ENCODE results near the gene SEMA6A. TPM values are rescaled to one million over a fixed set of nuclear protein-coding genes. Genes with fewer than 3 reads are reported as not detected.
A peak's percentile ranks its signal among the peaks of the same experiment; 100 is the strongest.

The SEMA6A gene
- total and polyA plus RNA-seq, 7 donors, result 4.9 to 55.7 (median 25.0) TPM

- TF ChIP-seq POLR2AphosphoS5 (IDR thresholded peaks at IDR 0.05), result no peak
- no peak for TF ChIP-seq EP300 (IDR thresholded peaks at IDR 0.05)
- no peak for TF ChIP-seq CTCF (IDR thresholded peaks at IDR 0.05)
- TF ChIP-seq POLR2A (IDR thresholded peaks at IDR 0.05), result no peak
- intact Hi-C loops (cut with DNase I), result no loop called here
- WGBS, 2 donors, result 93 to 96% methylated on average over 1 of the region's 1 CpG
Observed at GRCh38 chr5:116462500-116462899, 112.1 kb downstream of the SEMA6A start.

GRCh38 chr5:116459301-116459700 lies 115.3 kb downstream of the SEMA6A start:
- Histone ChIP-seq H3K4me1 (peaks cover 0 to 24% (median 21%) of the 10 kb centered on the region in 4 donors), H3K27ac (no peak overlapping the region), H3K9me3 (no peaks in the 10 kb centered on the region), H3K27me3 (no peaks in the 10 kb centered on the region), H3K36me3 (peaks cover 0 to 7% (median 0%) of the 10 kb centered on the region in 4 donors), H3K4me3 (no peak overlapping the region)
- WGBS, 2 donors, result 45 to 55% methylated on average over 2 of the region's 2 CpGs
- TF ChIP-seq EP300 (IDR thresholded peaks at IDR 0.05), result no peak
- TF ChIP-seq POLR2A (IDR thresholded peaks at IDR 0.05), result no peak
- TF ChIP-seq POLR2AphosphoS5 (IDR thresholded peaks at IDR 0.05), result no peak
- DNase-seq, result no peak
- intact Hi-C loops (cut with DNase I), result loop anchor here (10.0 kb wide), 1 partner anchor 324 kb away; no protein-coding TSS in a partner anchor

More at GRCh38 chr5:116462500-116462899, 112.1 kb downstream of the SEMA6A start:
- Histone ChIP-seq H3K27me3 (no peaks in the 10 kb centered on the region), H3K27ac (no peak overlapping the region), H3K36me3 (peaks cover 0 to 12% (median 4%) of the 10 kb centered on the region in 4 donors), H3K4me1 (peaks cover 0 to 14% (median 10%) of the 10 kb centered on the region in 4 donors), H3K9me3 (no peaks in the 10 kb centered on the region), H3K4me3 (no peak overlapping the region)
- DNase-seq, result no peak

GRCh38 chr5:116457062-116457461 lies 117.6 kb downstream of the SEMA6A start:
- intact Hi-C loops (cut with DNase I), result loop anchor here (10.0 kb wide), 1 partner anchor 322 kb away; no protein-coding TSS in a partner anchor
- WGBS, 2 donors, result 97% methylated on average over 4 of the region's 4 CpGs
- TF ChIP-seq EP300 (IDR thresholded peaks at IDR 0.05) (no peak), POLR2A (IDR thresholded peaks at IDR 0.05) (no peak), CTCF (IDR thresholded peaks at IDR 0.05) (no peak), POLR2AphosphoS5 (IDR thresholded peaks at IDR 0.05) (no peak)

GRCh38 chr5:116456036-116456435 lies 118.6 kb downstream of the SEMA6A start:
- peaks cover 0 to 7% (median 0%) of the 10 kb centered on the region in 4 donors for H3K36me3 ChIP-seq
- 75 to 76% methylated on average over 1 of the region's 1 CpG for WGBS, 2 donors
- no peaks in the 10 kb centered on the region for H3K9me3 ChIP-seq
- intact Hi-C loops (cut with DNase I), result loop anchor here (10.0 kb wide), 1 partner anchor 321 kb away; no protein-coding TSS in a partner anchor
- TF ChIP-seq CTCF (IDR thresholded peaks at IDR 0.05) (no peak), POLR2AphosphoS5 (IDR thresholded peaks at IDR 0.05) (no peak), EP300 (IDR thresholded peaks at IDR 0.05) (no peak), POLR2A (IDR thresholded peaks at IDR 0.05) (no peak)
- DNase-seq, result no peak
- no peak overlapping the region for H3K4me3 ChIP-seq
- no peak overlapping the region for H3K27ac ChIP-seq
- peaks cover 0 to 23% (median 16%) of the 10 kb centered on the region in 4 donors for H3K4me1 ChIP-seq
- H3K27me3 ChIP-seq, result no peaks in the 10 kb centered on the region

More at GRCh38 chr5:116457062-116457461, 117.6 kb downstream of the SEMA6A start:
- Histone ChIP-seq H3K4me3 (no peak overlapping the region), H3K4me1 (peaks cover 0 to 23% (median 16%) of the 10 kb centered on the region in 4 donors), H3K27me3 (no peaks in the 10 kb centered on the region), H3K36me3 (peaks cover 0 to 7% (median 0%) of the 10 kb centered on the region in 4 donors), H3K9me3 (no peaks in the 10 kb centered on the region), H3K27ac (no peak overlapping the region)
- DNase-seq, result no peak

GRCh38 chr5:116455061-116455460 lies 119.6 kb downstream of the SEMA6A start:
- Histone ChIP-seq H3K27me3 (no peaks in the 10 kb centered on the region), H3K9me3 (no peaks in the 10 kb centered on the region), H3K4me3 (no peak overlapping the region), H3K36me3 (peaks cover 0 to 7% (median 0%) of the 10 kb centered on the region in 4 donors), H3K27ac (peak overlapping the region in 3 of 4 donors; percentile 0 to 30 (median 26)), H3K4me1 (peaks cover 0 to 23% (median 16%) of the 10 kb centered on the region in 4 donors)
- TF ChIP-seq POLR2AphosphoS5 (IDR thresholded peaks at IDR 0.05), result no peak
- DNase-seq, result no peak
- WGBS, 2 donors, result 68 to 92% methylated on average over 5 of the region's 5 CpGs
- intact Hi-C loops (cut with DNase I), result loop anchor here (10.0 kb wide), 1 partner anchor 320 kb away; no protein-coding TSS in a partner anchor

All from sigmoid colon (tissue), 7 donors.